ENCODE results near the gene TCEA3.

The TCEA3 gene

GRCh38 chr1:23444596-23445390, 20.2 kb upstream of the TCEA3 start:
- DNase-seq, result no peak

GRCh38 chr1:23444104-23444533, 19.6 kb upstream of the TCEA3 start:
- peak; percentile 74 for DNase-seq

GRCh38 chr1:23442751-23443150, 18.2 kb upstream of the TCEA3 start:
- no peak for DNase-seq

GRCh38 chr1:23441446-23442148, 17.0 kb upstream of the TCEA3 start:
- no peak for DNase-seq

GRCh38 chr1:23438545-23438944, 14.0 kb upstream of the TCEA3 start:
- no peak for DNase-seq

- no peak for DNase-seq
Observed at GRCh38 chr1:23437355-23437664, 12.8 kb upstream of the TCEA3 start.

GRCh38 chr1:23436520-23437354, 12.2 kb upstream of the TCEA3 start:
- no peak for DNase-seq

GRCh38 chr1:23434260-23434775, 9.8 kb upstream of the TCEA3 start:
- no peak for DNase-seq

GRCh38 chr1:23433122-23433521, 8.6 kb upstream of the TCEA3 start:
- DNase-seq, result no peak

- DNase-seq, result no peak
Observed at GRCh38 chr1:23431431-23431830, 6.9 kb upstream of the TCEA3 start.

- DNase-seq, result no peak
Observed at GRCh38 chr1:23430803-23431202, 6.3 kb upstream of the TCEA3 start.

- DNase-seq, result no peak
Observed at GRCh38 chr1:23428136-23428905, 3.8 kb upstream of the TCEA3 start.

GRCh38 chr1:23427550-23427949, 3.0 kb upstream of the TCEA3 start:
- DNase-seq, result no peak

GRCh38 chr1:23426828-23427227, 2.3 kb upstream of the TCEA3 start:
- DNase-seq, result no peak

GRCh38 chr1:23425193-23425494, 596 bp upstream of the TCEA3 start:
- DNase-seq, result no peak

GRCh38 chr1:23423415-23424292, 894 bp downstream of the TCEA3 start:
- no peak for DNase-seq

GRCh38 chr1:23422941-23423340, 1.6 kb downstream of the TCEA3 start:
- no peak for DNase-seq

- DNase-seq, result peak; percentile 87
Observed at GRCh38 chr1:23422241-23422877, 2.2 kb downstream of the TCEA3 start.

- peak; percentile 55 for DNase-seq
Observed at GRCh38 chr1:23421753-23422240, 2.8 kb downstream of the TCEA3 start.

GRCh38 chr1:23421343-23421742, 3.2 kb downstream of the TCEA3 start:
- DNase-seq, result no peak

- no peak for DNase-seq
Observed at GRCh38 chr1:23420778-23421177, 3.8 kb downstream of the TCEA3 start.
